Large intestine (tissue), 3 donors: ENCODE measurements around the gene NR1H2. TPM values are rescaled to one million over a fixed set of nuclear protein-coding genes. Genes with fewer than 3 reads are reported as not detected.
A peak's percentile ranks its signal among the peaks of the same experiment; 100 is the strongest.

Source experiments
- DNase-seq, 2 donors: peaks; one replicate each; pipeline versions ENCODE4 v3.0.0 to v3.0.0-alpha.2; 2013
- H3K27ac ChIP-seq: one replicate; pipeline ENCODE4 v1.5.1; 2013; ENCODE audit warnings: low read length
- H3K27me3 ChIP-seq: 2 replicates; pipeline ENCODE4 v1.6.1; 2013; ENCODE audit warnings: low read length; ENCODE audit not compliant: control insufficient read depth, insufficient read depth
- H3K36me3 ChIP-seq: 2 replicates; pipeline ENCODE4 v1.6.1; 2013; ENCODE audit warnings: low read length; ENCODE audit not compliant: control insufficient read depth, insufficient read depth
- H3K4me1 ChIP-seq: one replicate; pipeline ENCODE4 v1.6.1; 2013; ENCODE audit warnings: low read length; ENCODE audit not compliant: control insufficient read depth, insufficient read depth
- H3K4me3 ChIP-seq: one replicate; pipeline ENCODE4 v1.5.1; 2013; ENCODE audit warnings: low read length
- H3K9me3 ChIP-seq: one replicate; pipeline ENCODE4 v1.6.1; 2013; ENCODE audit warnings: mild to moderate bottlenecking, low read depth, low read length, moderate library complexity; ENCODE audit not compliant: control insufficient read depth
- WGBS: methylation state at CpG from one replicate; pipeline ENCODE4 v1.1.5; 2013; ENCODE audit warnings: low lambda C conversion rate; ENCODE audit not compliant: insufficient coverage; 5-methylcytosine and 5-hydroxymethylcytosine counted together
- polyA plus RNA-seq: library from polyadenylated mRNA; unstranded; fragments of 120-200 nt; gene quantifications from one replicate; pipeline ENCODE4 v1.2.1, GENCODE V29; 2013

Gene NR1H2
- polyA plus RNA-seq, 1 donor, result 34.2 TPM

DNA sequence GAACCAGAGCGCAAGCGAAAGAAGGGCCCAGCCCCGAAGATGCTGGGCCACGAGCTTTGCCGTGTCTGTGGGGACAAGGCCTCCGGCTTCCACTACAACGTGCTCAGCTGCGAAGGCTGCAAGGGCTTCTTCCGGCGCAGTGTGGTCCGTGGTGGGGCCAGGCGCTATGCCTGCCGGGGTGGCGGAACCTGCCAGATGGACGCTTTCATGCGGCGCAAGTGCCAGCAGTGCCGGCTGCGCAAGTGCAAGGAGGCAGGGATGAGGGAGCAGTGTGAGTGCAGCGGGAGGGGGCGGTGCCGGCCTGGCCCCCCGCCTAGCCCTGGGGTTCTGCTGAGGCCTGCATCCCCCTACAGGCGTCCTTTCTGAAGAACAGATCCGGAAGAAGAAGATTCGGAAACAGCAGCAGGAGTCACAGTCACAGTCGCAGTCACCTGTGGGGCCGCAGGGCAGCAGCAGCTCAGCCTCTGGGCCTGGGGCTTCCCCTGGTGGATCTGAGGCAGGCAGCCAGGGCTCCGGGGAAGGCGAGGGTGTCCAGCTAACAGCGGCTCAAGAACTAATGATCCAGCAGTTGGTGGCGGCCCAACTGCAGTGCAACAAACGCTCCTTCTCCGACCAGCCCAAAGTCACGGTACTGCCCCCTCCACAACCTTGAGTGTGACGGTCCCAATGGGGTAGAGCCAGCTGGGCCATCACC, 2.1 kb downstream of the NR1H2 start:
- no peak for DNase-seq
- H3K27me3 ChIP-seq, result no peaks in the 10 kb centered on the region
- H3K9me3 ChIP-seq, result no peaks in the 10 kb centered on the region
- H3K4me3 ChIP-seq, result no peak overlapping the region
- WGBS, result no CpG with 5 or more reads among the region's 36 CpGs
- H3K4me1 ChIP-seq, result peaks cover 2% of the 10 kb centered on the region
- H3K36me3 ChIP-seq, result peaks cover 56% of the 10 kb centered on the region
- H3K27ac ChIP-seq, result no peak overlapping the region

- Histone ChIP-seq H3K27me3 (no peaks in the 10 kb centered on the region), H3K9me3 (no peaks in the 10 kb centered on the region), H3K4me3 (no peak overlapping the region), H3K27ac (no peak overlapping the region), H3K36me3 (peaks cover 56% of the 10 kb centered on the region), H3K4me1 (peaks cover 6% of the 10 kb centered on the region)
- WGBS, result no CpG with 5 or more reads among the region's 10 CpGs
- no peak for DNase-seq
Measured at GRCh38 chr19:50378863-50379236, 2.6 kb downstream of the NR1H2 start.

GRCh38 chr19:50379602-50380001, 3.3 kb downstream of the NR1H2 start:
- Histone ChIP-seq H3K27me3 (no peaks in the 10 kb centered on the region), H3K27ac (no peak overlapping the region), H3K9me3 (no peaks in the 10 kb centered on the region), H3K36me3 (peaks cover 56% of the 10 kb centered on the region), H3K4me3 (no peak overlapping the region), H3K4me1 (peaks cover 7% of the 10 kb centered on the region)
- WGBS, result no CpG with 5 or more reads among the region's 11 CpGs
- no peak for DNase-seq

GRCh38 chr19:50380137-50380536, 3.9 kb downstream of the NR1H2 start:
- Histone ChIP-seq H3K9me3 (no peaks in the 10 kb centered on the region), H3K4me3 (no peak overlapping the region), H3K27ac (no peak overlapping the region), H3K27me3 (no peaks in the 10 kb centered on the region), H3K4me1 (peaks cover 12% of the 10 kb centered on the region), H3K36me3 (peaks cover 56% of the 10 kb centered on the region)
- no CpG with 5 or more reads among the region's 11 CpGs for WGBS
- no peak for DNase-seq

DNA sequence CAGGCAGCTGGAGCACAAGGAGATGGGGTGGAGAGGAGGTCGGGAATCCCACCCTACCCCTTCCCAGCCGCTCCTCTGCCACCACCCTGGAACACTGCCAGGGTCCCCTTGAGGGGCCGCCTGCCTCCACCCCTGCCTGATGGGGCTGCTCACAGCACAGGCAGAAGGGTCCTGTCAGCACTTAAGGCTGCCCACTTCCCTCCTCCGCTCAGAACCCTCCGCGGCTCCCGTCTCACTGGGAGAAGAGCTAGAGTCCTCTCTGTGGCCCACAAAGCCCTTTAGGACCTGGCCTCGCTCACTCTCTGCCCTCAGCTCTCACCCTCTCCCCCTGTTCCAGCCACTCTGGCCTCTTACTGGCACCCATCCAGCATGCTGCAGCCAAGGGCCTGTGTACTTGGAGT, 4.5 kb downstream of the NR1H2 start:
- no peak overlapping the region for H3K4me3 ChIP-seq
- H3K27ac ChIP-seq, result no peak overlapping the region
- no peaks in the 10 kb centered on the region for H3K27me3 ChIP-seq
- H3K9me3 ChIP-seq, result no peaks in the 10 kb centered on the region
- no CpG with 5 or more reads among the region's 8 CpGs for WGBS
- no peak for DNase-seq
- peaks cover 16% of the 10 kb centered on the region for H3K4me1 ChIP-seq
- H3K36me3 ChIP-seq, result peaks cover 56% of the 10 kb centered on the region

GRCh38 chr19:50381881-50382729, 5.8 kb downstream of the NR1H2 start:
- no CpG with 5 or more reads among the region's 58 CpGs for WGBS

GRCh38 chr19:50383001-50383851, 7.0 kb downstream of the NR1H2 start:
- peaks cover 18% of the 10 kb centered on the region for H3K4me1 ChIP-seq
- H3K9me3 ChIP-seq, result no peaks in the 10 kb centered on the region
- peak overlapping the region; percentile 80 for H3K27ac ChIP-seq
- H3K27me3 ChIP-seq, result no peaks in the 10 kb centered on the region
- no peak for DNase-seq
- WGBS, result no CpG with 5 or more reads among the region's 21 CpGs
- H3K4me3 ChIP-seq, result peak overlapping the region; percentile 74
- peaks cover 53% of the 10 kb centered on the region for H3K36me3 ChIP-seq

More at GRCh38 chr19:50381881-50382729, 5.8 kb downstream of the NR1H2 start:
- peaks cover 18% of the 10 kb centered on the region for H3K4me1 ChIP-seq
- no peak for DNase-seq
- no peaks in the 10 kb centered on the region for H3K9me3 ChIP-seq
- H3K27ac ChIP-seq, result no peak overlapping the region
- no peak overlapping the region for H3K4me3 ChIP-seq
- H3K27me3 ChIP-seq, result no peaks in the 10 kb centered on the region
- H3K36me3 ChIP-seq, result peaks cover 59% of the 10 kb centered on the region

GRCh38 chr19:50383852-50384684, 7.8 kb downstream of the NR1H2 start, which contains the start of gene POLD1:
Gene POLD1 (plus strand): TSS chr19:50384347. CDS start chr19:50398852, 14,505 bp downstream.
- DNase-seq, result peak; percentile 97 to 99
- WGBS, result 10% methylated on average over 2 of the region's 78 CpGs
- H3K4me1 ChIP-seq, result peaks cover 18% of the 10 kb centered on the region
- H3K27me3 ChIP-seq, result no peaks in the 10 kb centered on the region
- peaks cover 45% of the 10 kb centered on the region for H3K36me3 ChIP-seq
- H3K4me3 ChIP-seq, result peak within 1 kb of the TSS; percentile 74
- H3K27ac ChIP-seq, result peak within 1 kb of the TSS; percentile 80
- no peaks in the 10 kb centered on the region for H3K9me3 ChIP-seq

DNA sequence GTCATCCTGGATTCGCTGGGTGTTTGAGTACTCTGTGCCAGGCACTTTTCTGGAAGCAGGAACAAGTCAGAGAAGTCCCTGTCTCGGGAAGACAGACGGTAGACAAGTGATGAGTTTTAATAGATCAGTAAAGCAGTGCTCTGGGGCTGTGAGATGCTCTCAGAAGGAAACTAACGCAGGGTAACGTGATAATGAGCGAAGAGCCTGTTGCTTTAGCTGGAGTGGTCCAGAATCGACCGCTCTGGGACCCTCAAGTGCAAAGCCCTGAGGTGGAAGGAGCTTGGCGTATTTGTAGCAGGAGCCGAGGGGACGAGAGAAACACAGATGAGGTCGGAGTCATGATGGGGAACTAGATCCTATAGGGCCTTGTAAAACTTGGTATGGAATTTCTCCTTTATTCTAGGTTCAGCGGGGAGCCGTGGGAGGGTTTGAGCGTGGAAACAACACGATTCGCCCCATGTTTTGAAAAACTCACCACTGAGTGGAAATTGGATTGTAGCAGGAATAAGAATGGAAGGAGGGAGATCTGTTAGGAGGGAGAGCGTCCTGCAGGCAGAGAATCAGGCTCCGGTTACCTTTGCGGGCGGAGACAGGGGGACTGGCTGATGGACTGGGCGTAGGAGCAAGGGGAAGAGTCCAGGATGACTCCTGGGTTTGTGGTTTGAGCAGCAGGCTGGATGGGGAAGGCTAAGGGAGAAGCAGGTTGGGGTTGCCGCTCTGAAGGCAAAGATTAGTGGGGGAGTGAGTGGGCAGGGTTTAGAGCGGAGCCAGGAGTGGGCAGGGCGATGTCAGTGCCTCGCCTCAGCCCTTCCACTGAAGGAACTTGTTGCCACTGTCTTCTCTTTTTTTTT, 8.7 kb downstream of the NR1H2 start:
- H3K36me3 ChIP-seq, result peaks cover 36% of the 10 kb centered on the region
- peaks cover 18% of the 10 kb centered on the region for H3K4me1 ChIP-seq
- no CpG with 5 or more reads among the region's 26 CpGs for WGBS
- DNase-seq, result peak in 1 of 2 donors; percentile 20
- H3K4me3 ChIP-seq, result peak overlapping the region; percentile 74
- no peaks in the 10 kb centered on the region for H3K9me3 ChIP-seq
- no peaks in the 10 kb centered on the region for H3K27me3 ChIP-seq
- H3K27ac ChIP-seq, result peak overlapping the region; percentile 80
